Measurements from ENCODE around the gene PARP16.

GRCh38 chr15:65334586-65335231, 48.0 kb upstream of the PARP16 start:
- TF ChIP-seq POLR2AphosphoS5 (IDR thresholded peaks at IDR 0.05; ENCODE audit: borderline replicate concordance, low read depth, low read length) (no peak), EZH2 (IDR thresholded peaks at IDR 0.05) (no peak)
